ES-I3 (cell line): Measurements from ENCODE around the gene BOC.

Experiments
- H3K36me3 ChIP-seq: 2 replicates; pipeline ENCODE4 v1.6.1; 2013; ENCODE audit warnings: mild to moderate bottlenecking, low read length, control low read depth, moderate library complexity; ENCODE audit not compliant: insufficient read depth
- H3K4me1 ChIP-seq: 2 replicates; pipeline ENCODE4 v1.6.1; 2013; ENCODE audit warnings: mild to moderate bottlenecking, control low read depth, low read length; ENCODE audit not compliant: insufficient read depth
- H3K9ac ChIP-seq: 2 replicates; pipeline ENCODE4 v1.6.1; 2013; ENCODE audit warnings: low read depth, mild to moderate bottlenecking, low read length, moderate library complexity
- H3K9me3 ChIP-seq: 2 replicates; pipeline ENCODE4 v1.6.1; 2013; ENCODE audit warnings: mild to moderate bottlenecking, low read length, moderate library complexity; ENCODE audit not compliant: control insufficient read depth, insufficient read depth

BOC gene

GRCh38 chr3:113270068-113270467 is 58.7 kb downstream of the BOC start:
- Histone ChIP-seq H3K36me3 (no peaks in the 10 kb centered on the region), H3K9ac (no peak overlapping the region)

DNA sequence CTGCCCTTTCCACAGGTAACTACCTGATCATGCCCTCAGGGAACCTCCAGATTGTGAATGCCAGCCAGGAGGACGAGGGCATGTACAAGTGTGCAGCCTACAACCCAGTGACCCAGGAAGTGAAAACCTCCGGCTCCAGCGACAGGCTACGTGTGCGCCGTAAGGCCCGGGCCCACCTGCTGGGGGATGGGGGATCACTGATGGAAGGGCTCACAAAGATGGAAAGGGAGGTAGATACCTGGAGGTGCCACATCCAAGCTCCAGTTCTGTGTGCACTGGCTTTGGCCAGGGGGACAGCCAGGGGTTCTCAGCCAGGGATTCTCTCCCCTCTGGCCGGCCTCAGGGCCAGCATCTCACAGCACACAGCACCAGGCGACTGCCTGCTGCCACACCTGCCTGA is 59.4 kb downstream of the BOC start:
- H3K4me1 ChIP-seq = peaks cover 6% of the 10 kb centered on the region; the same call in 1 of the 2 replicates
- H3K9ac ChIP-seq = no peak overlapping the region
- no peaks in the 10 kb centered on the region for H3K36me3 ChIP-seq
- no peaks in the 10 kb centered on the region for H3K9me3 ChIP-seq

More at GRCh38 chr3:113270068-113270467, 58.7 kb downstream of the BOC start:
- Histone ChIP-seq H3K4me1 (peaks cover 5% of the 10 kb centered on the region; the same call in 1 of the 2 replicates), H3K9me3 (no peaks in the 10 kb centered on the region)

DNA sequence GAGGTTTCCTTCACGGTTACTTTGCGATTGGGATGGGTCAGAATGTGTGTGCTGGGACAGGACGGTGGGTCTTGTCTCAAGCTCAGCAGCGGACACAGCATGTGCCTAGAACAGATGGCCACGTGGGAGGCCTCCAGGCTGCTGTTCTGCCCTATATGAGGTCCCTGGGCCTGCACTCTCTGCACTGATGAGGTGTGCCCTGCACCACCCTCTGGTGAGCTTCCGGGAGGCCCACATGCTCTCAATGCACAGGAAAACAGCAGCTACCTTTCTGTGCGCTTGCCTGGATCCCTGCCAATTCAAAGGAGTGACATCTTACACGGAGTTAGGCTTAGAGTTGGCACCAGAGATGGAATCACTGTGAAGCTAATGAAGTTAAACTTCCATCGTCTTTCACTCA is 59.8 kb downstream of the BOC start:
- no peaks in the 10 kb centered on the region for H3K9me3 ChIP-seq
- peaks cover 10% of the 10 kb centered on the region for H3K4me1 ChIP-seq
- no peaks in the 10 kb centered on the region for H3K36me3 ChIP-seq
- no peak overlapping the region for H3K9ac ChIP-seq

- Histone ChIP-seq H3K36me3 (no peaks in the 10 kb centered on the region), H3K9ac (no peak overlapping the region), H3K9me3 (no peaks in the 10 kb centered on the region), H3K4me1 (peaks cover 12% of the 10 kb centered on the region)
Measured at GRCh38 chr3:113271594-113272384, 60.4 kb downstream of the BOC start.

DNA sequence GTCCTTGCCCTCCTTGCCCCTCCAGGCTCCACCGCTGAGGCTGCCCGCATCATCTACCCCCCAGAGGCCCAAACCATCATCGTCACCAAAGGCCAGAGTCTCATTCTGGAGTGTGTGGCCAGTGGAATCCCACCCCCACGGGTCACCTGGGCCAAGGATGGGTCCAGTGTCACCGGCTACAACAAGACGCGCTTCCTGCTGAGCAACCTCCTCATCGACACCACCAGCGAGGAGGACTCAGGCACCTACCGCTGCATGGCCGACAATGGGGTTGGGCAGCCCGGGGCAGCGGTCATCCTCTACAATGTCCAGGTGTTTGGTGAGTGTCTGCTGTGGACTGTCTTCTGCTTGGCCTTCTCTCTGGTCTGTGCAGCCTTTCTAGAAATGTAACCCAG is 61.0 kb downstream of the BOC start:
- Histone ChIP-seq H3K9ac (no peak overlapping the region), H3K9me3 (no peaks in the 10 kb centered on the region), H3K4me1 (peaks cover 12% of the 10 kb centered on the region), H3K36me3 (no peaks in the 10 kb centered on the region)

- H3K36me3 ChIP-seq = no peaks in the 10 kb centered on the region
- no peak overlapping the region for H3K9ac ChIP-seq
- H3K9me3 ChIP-seq = no peaks in the 10 kb centered on the region
- peaks cover 12% of the 10 kb centered on the region for H3K4me1 ChIP-seq
Measured at GRCh38 chr3:113273011-113273410, 61.7 kb downstream of the BOC start.

GRCh38 chr3:113273604-113274378 is 62.4 kb downstream of the BOC start:
- Histone ChIP-seq H3K9me3 (no peaks in the 10 kb centered on the region), H3K9ac (no peak overlapping the region), H3K36me3 (no peaks in the 10 kb centered on the region), H3K4me1 (peaks cover 12% of the 10 kb centered on the region)

DNA sequence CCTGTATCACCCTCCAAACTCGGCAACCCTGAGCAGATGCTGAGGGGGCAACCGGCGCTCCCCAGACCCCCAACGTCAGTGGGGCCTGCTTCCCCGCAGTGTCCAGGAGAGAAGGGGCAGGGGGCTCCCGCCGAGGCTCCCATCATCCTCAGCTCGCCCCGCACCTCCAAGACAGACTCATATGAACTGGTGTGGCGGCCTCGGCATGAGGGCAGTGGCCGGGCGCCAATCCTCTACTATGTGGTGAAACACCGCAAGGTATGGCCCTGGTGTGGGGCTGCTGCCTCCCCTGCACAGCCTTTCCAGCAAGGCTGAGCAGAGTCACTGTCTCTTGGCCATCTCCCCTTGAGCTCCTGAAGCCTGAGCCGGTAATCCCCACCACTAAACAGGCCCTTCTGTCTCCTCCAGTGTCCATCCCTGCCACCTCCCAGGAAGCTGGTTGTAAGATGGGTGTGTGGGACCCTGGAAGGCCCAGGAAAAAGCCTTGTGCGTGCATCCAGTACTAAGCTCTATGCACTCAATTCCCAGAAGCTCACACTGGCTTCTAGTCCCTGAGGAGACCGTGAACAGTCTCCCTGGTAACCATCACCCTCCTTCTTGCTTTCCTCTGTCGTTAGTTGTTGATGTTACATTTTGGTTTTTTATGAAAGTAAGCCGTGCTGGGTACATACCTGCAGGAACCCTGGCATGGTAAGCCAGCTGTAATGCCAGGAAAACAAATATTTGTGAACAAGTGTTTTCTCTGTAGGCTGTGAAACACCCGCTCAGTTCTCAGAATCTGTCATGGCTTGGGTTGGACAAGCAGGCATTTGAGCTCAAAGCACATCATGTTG is 63.3 kb downstream of the BOC start:
- Histone ChIP-seq H3K36me3 (no peaks in the 10 kb centered on the region), H3K9me3 (no peaks in the 10 kb centered on the region), H3K4me1 (peaks cover 9% of the 10 kb centered on the region)

GRCh38 chr3:113275258-113275556 is 63.9 kb downstream of the BOC start:
- Histone ChIP-seq H3K9me3 (no peaks in the 10 kb centered on the region), H3K4me1 (peaks cover 9% of the 10 kb centered on the region), H3K36me3 (no peaks in the 10 kb centered on the region), H3K9ac (no peak overlapping the region)

More for the DNA sequence above, 63.3 kb downstream of the BOC start:
- H3K9ac ChIP-seq = no peak overlapping the region

DNA sequence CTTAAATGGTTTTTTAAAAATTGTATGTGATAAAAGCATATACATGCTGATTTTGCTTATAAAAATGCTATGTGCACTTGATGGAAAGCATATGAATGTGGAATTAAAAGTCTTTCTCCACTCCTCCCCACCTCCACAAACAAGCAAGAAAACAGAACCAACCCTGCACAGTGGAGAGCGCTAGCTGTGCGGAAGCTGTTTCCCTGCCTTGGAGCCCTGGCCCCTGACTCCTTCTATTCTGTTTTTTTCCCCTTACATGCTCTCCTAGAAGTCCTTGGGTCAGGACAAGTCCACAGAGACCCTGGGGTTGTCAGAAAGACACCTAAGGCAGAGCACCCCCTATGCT is 64.2 kb downstream of the BOC start:
- no peaks in the 10 kb centered on the region for H3K36me3 ChIP-seq
- H3K4me1 ChIP-seq = peaks cover 9% of the 10 kb centered on the region
- no peak overlapping the region for H3K9ac ChIP-seq
- no peaks in the 10 kb centered on the region for H3K9me3 ChIP-seq

DNA sequence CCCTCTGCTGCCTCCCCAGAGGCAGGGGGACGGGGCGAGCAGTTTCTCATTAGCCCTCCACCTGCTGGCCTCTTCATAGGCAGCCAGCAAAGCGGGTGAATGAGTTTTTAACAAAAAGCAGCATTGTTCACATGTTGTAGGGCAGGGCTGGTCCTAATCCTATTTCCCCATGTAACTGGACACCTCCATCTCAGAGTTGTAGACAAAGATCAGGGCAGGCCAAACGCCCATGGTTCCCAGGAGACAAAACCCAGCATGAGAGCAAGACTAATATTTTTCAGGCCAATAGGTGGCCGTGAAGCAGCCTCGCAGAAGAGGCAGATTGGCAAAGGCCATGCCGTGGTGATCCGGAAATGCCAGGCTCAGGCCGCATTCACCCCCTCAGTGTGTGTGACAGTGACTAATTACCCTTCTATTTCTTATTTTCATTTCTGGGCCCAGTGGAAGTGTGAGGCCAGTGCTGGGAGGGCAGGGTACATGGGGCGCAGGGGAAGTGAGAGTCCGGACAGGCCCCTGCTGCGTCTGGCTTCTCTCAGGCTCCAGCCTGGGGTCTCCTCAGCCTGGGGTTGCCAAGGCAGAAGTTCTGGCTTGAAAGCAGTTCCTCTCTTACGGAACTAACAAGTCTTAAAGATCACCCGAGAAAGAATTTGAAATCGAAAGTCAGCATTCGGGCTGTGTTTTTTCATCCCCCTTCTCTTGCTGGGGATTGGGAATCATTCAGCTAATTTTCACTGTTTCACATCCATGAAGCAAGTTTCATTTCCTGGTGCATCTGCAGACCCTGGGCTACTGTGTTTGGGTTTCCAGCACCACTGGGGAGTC is 64.8 kb downstream of the BOC start:
- Histone ChIP-seq H3K9ac (no peak overlapping the region), H3K36me3 (no peaks in the 10 kb centered on the region), H3K4me1 (peaks cover 9% of the 10 kb centered on the region), H3K9me3 (no peaks in the 10 kb centered on the region)

DNA sequence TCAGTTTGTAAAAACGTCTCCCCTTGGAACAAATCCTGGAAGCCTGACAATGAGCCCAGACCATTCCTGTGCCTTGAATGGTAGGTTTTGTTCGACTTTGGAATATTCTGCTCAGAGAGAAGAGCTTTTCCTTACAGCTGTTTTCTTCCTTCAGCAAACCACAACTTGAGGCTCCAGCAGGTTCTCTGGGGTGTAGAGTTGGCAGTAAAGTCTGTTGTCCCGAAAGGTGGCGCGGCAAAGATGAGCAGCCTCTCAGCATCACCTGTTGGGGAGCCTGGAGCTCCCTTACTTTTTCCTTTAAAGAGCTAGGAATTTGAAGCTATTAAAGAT is 65.4 kb downstream of the BOC start:
- Histone ChIP-seq H3K36me3 (no peaks in the 10 kb centered on the region), H3K9me3 (no peaks in the 10 kb centered on the region), H3K9ac (no peak overlapping the region), H3K4me1 (peaks cover 9% of the 10 kb centered on the region)

DNA sequence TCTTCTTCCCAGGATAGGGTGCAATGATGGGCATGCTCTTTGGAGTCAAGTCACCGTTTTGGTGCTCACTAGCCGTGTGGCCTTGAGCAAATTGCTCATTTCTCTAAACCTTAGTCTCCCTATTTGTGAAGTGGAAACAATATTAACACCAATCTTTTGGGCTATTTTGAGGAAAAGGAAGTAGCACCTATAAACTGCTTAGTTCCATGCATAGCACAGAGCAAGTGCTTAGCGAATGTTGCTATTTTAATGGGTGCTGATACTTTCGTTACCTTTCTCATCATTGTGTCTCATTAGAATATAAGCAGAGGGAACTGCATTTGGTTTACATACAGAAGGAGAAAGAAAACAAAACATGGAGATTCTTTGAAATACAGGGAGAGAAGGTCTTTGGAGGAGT is 66.1 kb downstream of the BOC start:
- Histone ChIP-seq H3K36me3 (no peaks in the 10 kb centered on the region), H3K4me1 (peaks cover 9% of the 10 kb centered on the region), H3K9me3 (no peaks in the 10 kb centered on the region), H3K9ac (no peak overlapping the region)
